Lung (tissue), 12 donors: ENCODE data around the gene RGS19. TPM values are rescaled to one million over a fixed set of nuclear protein-coding genes. Genes with fewer than 3 reads are reported as not detected.

Experiments used
- ATAC-seq: fragments of 200-7000 bp; cut with Tn5 transposase; one replicate; pipeline ENCODE4 v1.9.1; 2020; ENCODE audit warnings: moderate number of reproducible peaks; ENCODE audit not compliant: insufficient read depth, low FRiP score
- DNase-seq, 3 donors: peaks; one replicate each; pipeline ENCODE4 v3.0.0-alpha.2; 2013 to 2017
- H3K27ac ChIP-seq, 2 donors: one replicate each; pipeline ENCODE4 v1.5.1; 2013; ENCODE audit warnings: mild to moderate bottlenecking in 2 of 2, moderate library complexity in 2 of 2, control low read depth in 1 of 2, inconsistent platforms in 1 of 2, low read depth in 1 of 2, low read length in 1 of 2
- H3K27me3 ChIP-seq, 3 donors: one replicate each; pipeline ENCODE4 v1.5.1; 2013; ENCODE audit warnings: low read length in 2 of 3; ENCODE audit not compliant: control insufficient read depth in 3 of 3, insufficient read depth in 3 of 3
- H3K36me3 ChIP-seq, 4 donors: one replicate each; pipeline ENCODE4 v1.5.1; 2013; ENCODE audit warnings: low read length in 4 of 4, mild to moderate bottlenecking in 1 of 4, moderate library complexity in 1 of 4; ENCODE audit not compliant: control insufficient read depth in 4 of 4, insufficient read depth in 4 of 4
- H3K4me1 ChIP-seq, 5 donors: one replicate each; pipeline ENCODE4 v1.5.1; 2013; ENCODE audit warnings: low read length in 5 of 5, mild to moderate bottlenecking in 2 of 5, moderate library complexity in 1 of 5; ENCODE audit not compliant: control insufficient read depth in 5 of 5, insufficient read depth in 5 of 5
- H3K4me3 ChIP-seq: one replicate; pipeline ENCODE4 v1.5.1; 2013; ENCODE audit warnings: mild to moderate bottlenecking, control low read depth, moderate library complexity
- H3K9ac ChIP-seq, 2 donors: one replicate each; pipeline ENCODE4 v1.5.1; 2013; ENCODE audit warnings: low read length in 2 of 2, control low read depth in 1 of 2; ENCODE audit not compliant: insufficient read depth in 1 of 2
- H3K9me3 ChIP-seq, 4 donors: one replicate each; pipeline ENCODE4 v1.5.1; 2013; ENCODE audit warnings: low read length in 3 of 4, mild to moderate bottlenecking in 1 of 4, moderate library complexity in 1 of 4; ENCODE audit not compliant: control insufficient read depth in 4 of 4, insufficient read depth in 3 of 4
- WGBS, 2 donors: extraction: QIAGEN DNeasy Blood & Tissue Kit; methylation state at CpG; one replicate each; pipeline ENCODE4 v1.1.7; 2013; 5-methylcytosine and 5-hydroxymethylcytosine counted together
- polyA plus RNA-seq, 2 donors: library from polyadenylated mRNA; stranded (reverse); fragments of 200-250 nt; gene quantifications; one replicate each; pipeline ENCODE4 v1.2.1, GENCODE V29; 2013
- total RNA-seq, 2 donors: library from RNA; depleted of rRNA in 1 of 2; stranded (reverse); fragments of >200 nt in 1 of 2; gene quantifications; one replicate each; pipeline ENCODE4 v1.2.1, GENCODE V29; 2014 to 2021
- TF ChIP-seq, protein P1 (sequence below): IDR thresholded peaks from 2 replicates; pipeline ENCODE4 v1.5.1; 2012; ENCODE audit warnings: mild to moderate bottlenecking; ENCODE audit errors: control extremely low read depth, extremely low read depth
- donor health status: control.
- donor health status: control.
- donor health status: Bipolar disorder and iron deficiency.
- donor health status: healthy.
- donor health status: DM: yes; HTN: yes; CAD: no.

Gene RGS19
- total and polyA plus RNA-seq, 4 donors = 15.1 to 99.0 (median 35.1) TPM

DNA sequence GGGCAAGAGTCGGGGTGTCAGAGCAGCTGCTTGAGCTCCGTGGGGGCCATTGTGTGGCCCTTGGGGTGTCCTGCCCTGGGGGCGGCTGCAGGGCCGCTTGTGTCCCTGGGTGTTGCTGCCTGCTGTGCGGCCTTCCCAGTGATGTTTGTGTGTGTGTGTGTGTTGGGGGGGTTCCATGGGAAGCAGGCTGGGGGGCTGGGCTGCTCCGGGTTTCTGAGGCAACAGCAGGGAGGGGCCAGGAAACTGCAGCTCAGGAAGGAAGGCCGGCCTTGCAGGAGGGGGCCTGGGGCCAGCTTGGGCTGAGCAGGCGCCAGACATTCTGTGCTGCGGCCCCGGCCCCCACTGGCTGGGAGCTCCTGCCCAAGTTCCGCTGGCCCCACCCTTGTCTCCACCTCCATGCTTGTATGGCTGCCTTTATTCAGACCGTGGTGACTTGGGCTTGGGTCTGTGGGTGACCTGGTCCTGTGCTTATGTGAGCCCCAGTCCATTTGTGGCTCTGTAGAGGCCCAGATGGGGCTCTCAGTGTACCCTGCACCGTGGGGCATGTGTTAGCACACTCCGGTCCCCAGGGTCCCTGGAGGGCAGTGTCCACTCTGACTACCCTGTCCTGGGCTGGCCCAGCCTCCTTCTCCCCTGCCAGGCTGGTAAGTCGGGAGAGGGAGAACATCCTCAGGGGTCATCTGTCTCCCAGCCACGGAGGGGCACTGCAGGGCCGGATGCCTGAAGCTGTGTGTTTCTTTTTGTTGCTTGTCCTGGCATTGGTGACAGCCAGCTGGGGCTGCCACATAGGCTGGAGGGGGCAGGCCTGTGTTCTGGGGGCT, 25.3 kb downstream of the RGS19 start:
- peak overlapping the region in 1 of 2 donors; percentile 58 for H3K9ac ChIP-seq
- no peaks in the 10 kb centered on the region for H3K9me3 ChIP-seq
- WGBS, 2 donors = 19 to 22% methylated on average over 14 to 17 of the region's 17 CpGs
- no peak for ATAC-seq
- no peaks in the 10 kb centered on the region for H3K36me3 ChIP-seq
- H3K4me3 ChIP-seq = no peak overlapping the region
- peak; percentile 90 to 96 (median 91) for DNase-seq
- peaks cover 0 to 7% (median 7%) of the 10 kb centered on the region in 3 donors for H3K27me3 ChIP-seq
- H3K4me1 ChIP-seq = peaks cover 0 to 76% (median 17%) of the 10 kb centered on the region in 5 donors
- TF ChIP-seq, protein P1, sequence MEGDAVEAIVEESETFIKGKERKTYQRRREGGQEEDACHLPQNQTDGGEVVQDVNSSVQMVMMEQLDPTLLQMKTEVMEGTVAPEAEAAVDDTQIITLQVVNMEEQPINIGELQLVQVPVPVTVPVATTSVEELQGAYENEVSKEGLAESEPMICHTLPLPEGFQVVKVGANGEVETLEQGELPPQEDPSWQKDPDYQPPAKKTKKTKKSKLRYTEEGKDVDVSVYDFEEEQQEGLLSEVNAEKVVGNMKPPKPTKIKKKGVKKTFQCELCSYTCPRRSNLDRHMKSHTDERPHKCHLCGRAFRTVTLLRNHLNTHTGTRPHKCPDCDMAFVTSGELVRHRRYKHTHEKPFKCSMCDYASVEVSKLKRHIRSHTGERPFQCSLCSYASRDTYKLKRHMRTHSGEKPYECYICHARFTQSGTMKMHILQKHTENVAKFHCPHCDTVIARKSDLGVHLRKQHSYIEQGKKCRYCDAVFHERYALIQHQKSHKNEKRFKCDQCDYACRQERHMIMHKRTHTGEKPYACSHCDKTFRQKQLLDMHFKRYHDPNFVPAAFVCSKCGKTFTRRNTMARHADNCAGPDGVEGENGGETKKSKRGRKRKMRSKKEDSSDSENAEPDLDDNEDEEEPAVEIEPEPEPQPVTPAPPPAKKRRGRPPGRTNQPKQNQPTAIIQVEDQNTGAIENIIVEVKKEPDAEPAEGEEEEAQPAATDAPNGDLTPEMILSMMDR = no peak
- peak overlapping the region; percentile 66 to 86 for H3K27ac ChIP-seq

DNA sequence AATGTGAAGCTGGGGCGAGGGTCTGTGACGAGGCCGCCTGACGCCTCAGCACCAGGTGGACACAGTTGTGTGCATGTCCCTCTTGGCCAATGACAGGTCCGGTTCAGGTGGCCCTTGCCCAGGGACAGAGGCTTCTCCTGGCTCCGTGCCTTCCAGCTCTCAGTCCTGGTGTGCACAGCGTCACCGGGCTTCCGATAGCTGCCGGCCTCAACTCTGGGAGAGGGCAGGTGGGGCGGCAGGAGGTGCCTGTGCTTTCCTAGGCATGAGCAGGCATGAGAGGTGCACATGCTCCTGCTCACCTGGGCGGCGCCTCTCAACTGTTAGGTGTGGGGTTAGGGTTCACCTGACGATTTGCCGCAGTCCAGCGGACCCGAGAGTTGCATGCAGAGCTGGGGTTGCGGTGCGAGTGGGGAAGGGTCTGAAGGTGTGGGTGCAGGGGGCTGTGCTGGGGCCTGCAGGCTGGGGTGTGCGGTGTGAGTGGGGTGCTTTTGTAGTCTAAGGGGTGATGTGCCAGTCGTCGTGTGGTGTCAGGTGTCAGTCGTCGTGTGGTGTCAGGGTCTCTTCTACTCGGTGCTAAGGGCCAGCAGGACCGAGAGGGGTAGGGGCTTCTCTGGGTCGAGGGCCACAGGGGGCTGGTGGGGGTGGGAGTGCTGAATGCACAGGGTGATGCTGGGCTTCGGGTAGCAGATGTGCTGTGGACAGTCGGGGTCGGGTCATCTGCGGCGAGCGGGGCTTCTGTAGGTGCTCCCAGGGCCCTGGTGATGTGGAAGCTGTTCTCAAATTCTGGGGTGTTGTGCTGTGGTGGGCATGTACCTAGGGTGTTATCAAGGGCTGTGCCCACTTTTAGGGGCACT, 26.1 kb downstream of the RGS19 start:
- DNase-seq (no peak), ATAC-seq (no peak)
- peaks cover 0 to 2% (median 0%) of the 10 kb centered on the region in 4 donors for H3K36me3 ChIP-seq
- H3K27ac ChIP-seq = peak overlapping the region; percentile 81 to 86
- H3K9me3 ChIP-seq = no peaks in the 10 kb centered on the region
- TF ChIP-seq, protein P1 = no peak
- no peak overlapping the region for H3K4me3 ChIP-seq
- 68 to 76% methylated on average over 33 of the region's 33 CpGs for WGBS, 2 donors
- peak overlapping the region in 1 of 2 donors; percentile 58 for H3K9ac ChIP-seq
- H3K4me1 ChIP-seq = peaks cover 0 to 76% (median 17%) of the 10 kb centered on the region in 5 donors
- peaks cover 0 to 7% (median 7%) of the 10 kb centered on the region in 3 donors for H3K27me3 ChIP-seq

GRCh38 chr20:64052326-64052722, 27.0 kb downstream of the RGS19 start:
- H3K9ac ChIP-seq = no peak overlapping the region
- H3K27me3 ChIP-seq = peaks cover 0 to 9% (median 7%) of the 10 kb centered on the region in 3 donors
- TF ChIP-seq, protein P1 = no peak
- 67% methylated on average over 10 of the region's 10 CpGs for WGBS, 2 donors
- no peak for ATAC-seq
- H3K36me3 ChIP-seq = peaks cover 0 to 7% (median 0%) of the 10 kb centered on the region in 4 donors
- no peak for DNase-seq
- H3K4me1 ChIP-seq = peaks cover 0 to 80% (median 17%) of the 10 kb centered on the region in 5 donors
- H3K9me3 ChIP-seq = peaks cover 0 to 3% (median 0%) of the 10 kb centered on the region in 4 donors
- H3K4me3 ChIP-seq = no peak overlapping the region
- peak overlapping the region; percentile 81 to 86 for H3K27ac ChIP-seq
